ENCODE data around the gene ABCB1. TPM values are rescaled to one million over a fixed set of nuclear protein-coding genes. Genes with fewer than 3 reads are reported as not detected.
A peak's percentile ranks its signal among the peaks of the same experiment; 100 is the strongest.

ABCB1 gene
- total RNA-seq, 1 donor from 2014 or later: 5.5 TPM

DNA sequence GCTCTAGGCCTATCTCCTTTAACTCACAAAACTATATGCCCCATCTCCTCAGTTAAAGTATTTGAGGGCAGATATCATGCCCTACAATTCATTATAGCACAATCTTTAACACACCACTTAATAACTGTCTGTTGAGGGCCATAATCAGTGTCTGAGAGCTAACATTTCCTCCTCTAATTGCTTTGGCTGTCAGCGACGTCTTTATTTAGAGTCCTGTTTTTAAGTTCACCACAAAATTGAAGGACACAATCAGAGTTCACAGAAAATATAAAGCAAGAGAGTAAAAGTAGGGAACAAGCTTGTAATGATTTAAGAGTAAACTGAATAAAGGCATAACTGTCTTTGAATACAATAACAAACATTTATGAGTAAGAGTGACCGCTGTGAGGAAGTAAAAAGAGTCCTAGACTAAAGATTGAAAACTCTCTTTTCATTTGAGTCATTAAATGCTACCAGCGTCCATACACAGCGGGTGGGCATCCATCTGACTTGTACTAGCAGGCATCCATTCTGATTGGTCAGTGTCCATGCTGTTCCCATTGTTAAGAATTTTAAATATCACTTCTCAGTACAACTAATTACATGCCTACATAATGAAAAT, 86.8 kb downstream of the ABCB1 start:
- Histone ChIP-seq H3K36me3 (no peaks in the 10 kb centered on the region), H3K4me1 (no peaks in the 10 kb centered on the region), H3K27me3 (no peaks in the 10 kb centered on the region), H3K9me3 (no peaks in the 10 kb centered on the region), H3K27ac (no peak overlapping the region), H3K4me3 (no peak overlapping the region)
- no peak for DNase-seq (ENCODE audit: low spot score in 2 of 2)
- intact Hi-C loops (cut with DNase I): no loop called here
- TF ChIP-seq CTCF (IDR thresholded peaks at IDR 0.05): no peak

- no peaks in the 10 kb centered on the region for H3K9me3 ChIP-seq
- TF ChIP-seq CTCF (IDR thresholded peaks at IDR 0.05): no peak
- H3K36me3 ChIP-seq: no peaks in the 10 kb centered on the region
- H3K4me3 ChIP-seq: no peak overlapping the region
- no peaks in the 10 kb centered on the region for H3K27me3 ChIP-seq
- no peak for DNase-seq (ENCODE audit: low spot score in 2 of 2)
- intact Hi-C loops (cut with DNase I): no loop called here
- no peak overlapping the region for H3K27ac ChIP-seq
- H3K4me1 ChIP-seq: no peaks in the 10 kb centered on the region
Measured at GRCh38 chr7:87512906-87513305, 87.8 kb downstream of the ABCB1 start.

GRCh38 chr7:87511510-87511909, 89.2 kb downstream of the ABCB1 start:
- TF ChIP-seq CTCF (IDR thresholded peaks at IDR 0.05): no peak
- no peak overlapping the region for H3K27ac ChIP-seq
- no peak overlapping the region for H3K4me3 ChIP-seq
- H3K36me3 ChIP-seq: no peaks in the 10 kb centered on the region
- no peaks in the 10 kb centered on the region for H3K27me3 ChIP-seq
- no peaks in the 10 kb centered on the region for H3K9me3 ChIP-seq
- intact Hi-C loops (cut with DNase I): no loop called here
- H3K4me1 ChIP-seq: no peaks in the 10 kb centered on the region
- DNase-seq (ENCODE audit: low spot score in 2 of 2): no peak

DNA sequence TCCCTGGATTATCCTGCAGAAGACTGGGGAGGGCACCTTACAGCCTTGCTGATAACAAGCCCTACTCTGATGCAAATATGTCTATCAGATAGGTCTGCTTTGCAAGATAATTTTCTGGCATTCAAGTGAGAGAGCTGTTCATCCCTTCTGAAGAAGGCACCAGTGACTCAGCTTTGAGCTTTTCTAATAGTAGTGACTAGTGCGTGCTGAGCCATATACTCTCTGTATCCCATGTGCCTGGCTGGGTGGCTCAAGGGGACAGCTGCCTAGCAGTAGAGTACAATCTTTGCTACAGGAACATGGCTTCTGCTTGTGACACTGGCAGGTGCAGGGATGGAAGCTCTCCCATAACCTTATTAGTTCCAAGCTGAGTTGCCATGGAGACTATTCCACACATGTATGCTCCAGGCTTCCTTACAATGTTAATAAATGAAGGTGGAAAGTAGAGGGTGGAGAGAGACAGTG, 90.2 kb downstream of the ABCB1 start:
- Histone ChIP-seq H3K27me3 (no peaks in the 10 kb centered on the region), H3K36me3 (no peaks in the 10 kb centered on the region), H3K4me1 (no peaks in the 10 kb centered on the region), H3K4me3 (no peak overlapping the region), H3K27ac (no peak overlapping the region), H3K9me3 (no peaks in the 10 kb centered on the region)
- intact Hi-C loops (cut with DNase I): no loop called here
- TF ChIP-seq CTCF (IDR thresholded peaks at IDR 0.05): no peak
- no peak for DNase-seq (ENCODE audit: low spot score in 2 of 2)

GRCh38 chr7:87507446-87507845, 93.2 kb downstream of the ABCB1 start:
- Histone ChIP-seq H3K27me3 (no peaks in the 10 kb centered on the region), H3K9me3 (no peaks in the 10 kb centered on the region), H3K27ac (no peak overlapping the region), H3K4me1 (no peaks in the 10 kb centered on the region), H3K4me3 (no peak overlapping the region), H3K36me3 (no peaks in the 10 kb centered on the region)
- no peak for DNase-seq (ENCODE audit: low spot score in 2 of 2)
- intact Hi-C loops (cut with DNase I): loop anchor here (10.0 kb wide), 1 partner anchor 367 kb away; the partner anchor contains the start of genes DBF4 and SLC25A40
- peak in 1 of 3 experiments; percentile 21 for TF ChIP-seq CTCF (IDR thresholded peaks at IDR 0.05)
